Measurements from ENCODE around the gene SPEM2.
A peak's percentile ranks its signal among the peaks of the same experiment; 100 is the strongest.
"Not testable (repeated sequence)": the region's sequence is repeated elsewhere in the genome, so short reads cannot be mapped to it uniquely, and the experiment has no call there.

The SPEM2 gene

GRCh38 chr17:7466318-7466638 lies 40.9 kb downstream of the SPEM2 start:
- Mint-ChIP-seq H3K9me3 (no peaks in the 10 kb centered on the region), H3K4me3 (no peak overlapping the region), H3K4me1 (peaks cover 30% of the 10 kb centered on the region), H3K27ac (peak overlapping the region in 1 of 2 donors; percentile 78), H3K27me3 (no peaks in the 10 kb centered on the region)
- ATAC-seq (no peak), DNase-seq (no peak)

- peak overlapping the region in 1 of 2 donors; percentile 78 for H3K27ac Mint-ChIP-seq
- H3K4me3 Mint-ChIP-seq: no peak overlapping the region
- H3K9me3 Mint-ChIP-seq: no peaks in the 10 kb centered on the region
- ATAC-seq (no peak), DNase-seq (no peak)
- H3K4me1 Mint-ChIP-seq: peaks cover 35% of the 10 kb centered on the region
- no peaks in the 10 kb centered on the region for H3K27me3 Mint-ChIP-seq
Measured at GRCh38 chr17:7466639-7467341, 41.4 kb downstream of the SPEM2 start.

- Mint-ChIP-seq H3K4me3 (no peak overlapping the region), H3K4me1 (peaks cover 42% of the 10 kb centered on the region), H3K9me3 (no peaks in the 10 kb centered on the region), H3K27me3 (no peaks in the 10 kb centered on the region), H3K27ac (peak overlapping the region in 1 of 2 donors; percentile 85)
- ATAC-seq (no peak), DNase-seq (no peak)
Measured at GRCh38 chr17:7467498-7467897, 42.1 kb downstream of the SPEM2 start.

GRCh38 chr17:7468290-7468689 lies 42.9 kb downstream of the SPEM2 start:
- H3K9me3 Mint-ChIP-seq: no peaks in the 10 kb centered on the region
- H3K4me1 Mint-ChIP-seq: peaks cover 50% of the 10 kb centered on the region
- H3K27ac Mint-ChIP-seq: no peak overlapping the region
- ATAC-seq (no peak), DNase-seq (no peak)
- H3K27me3 Mint-ChIP-seq: no peaks in the 10 kb centered on the region
- H3K4me3 Mint-ChIP-seq: no peak overlapping the region

GRCh38 chr17:7468804-7469389 lies 43.5 kb downstream of the SPEM2 start:
- DNase-seq (no peak), ATAC-seq (no peak)
- Mint-ChIP-seq H3K27ac (no peak overlapping the region), H3K9me3 (no peaks in the 10 kb centered on the region), H3K27me3 (no peaks in the 10 kb centered on the region), H3K4me1 (peaks cover 52% of the 10 kb centered on the region), H3K4me3 (no peak overlapping the region)

- H3K27ac Mint-ChIP-seq, DNase-seq, H3K4me3 Mint-ChIP-seq, H3K9me3 Mint-ChIP-seq, ATAC-seq, H3K27me3 Mint-ChIP-seq: not testable (repeated sequence)
- H3K4me1 Mint-ChIP-seq: peaks cover 52% of the 10 kb centered on the region
Measured at GRCh38 chr17:7469843-7470242, 44.4 kb downstream of the SPEM2 start.

- not testable (repeated sequence) for H3K4me3 Mint-ChIP-seq, ATAC-seq, DNase-seq, H3K9me3 Mint-ChIP-seq, H3K27ac Mint-ChIP-seq, H3K27me3 Mint-ChIP-seq
- H3K4me1 Mint-ChIP-seq: peaks cover 58% of the 10 kb centered on the region
Measured at GRCh38 chr17:7470457-7470973, 45.1 kb downstream of the SPEM2 start.

GRCh38 chr17:7471729-7472128 lies 46.3 kb downstream of the SPEM2 start:
- ATAC-seq: no peak
- peak overlapping the region in 1 of 2 donors; percentile 58 for H3K27ac Mint-ChIP-seq

GRCh38 chr17:7474767-7475166 lies 49.4 kb downstream of the SPEM2 start:
- ATAC-seq, H3K27me3 Mint-ChIP-seq, H3K9me3 Mint-ChIP-seq, DNase-seq, H3K4me3 Mint-ChIP-seq: not testable (repeated sequence)
- H3K4me1 Mint-ChIP-seq: peaks cover 60% of the 10 kb centered on the region
- peak overlapping the region in 1 of 2 donors; percentile 71 for H3K27ac Mint-ChIP-seq

More at GRCh38 chr17:7471729-7472128, 46.3 kb downstream of the SPEM2 start:
- Mint-ChIP-seq H3K27me3 (no peaks in the 10 kb centered on the region), H3K4me1 (peaks cover 62% of the 10 kb centered on the region), H3K4me3 (no peak overlapping the region), H3K9me3 (no peaks in the 10 kb centered on the region)
- no peak for DNase-seq

GRCh38 chr17:7475764-7476422 lies 50.5 kb downstream of the SPEM2 start:
- ATAC-seq: no peak
- H3K4me1 Mint-ChIP-seq: peaks cover 70% of the 10 kb centered on the region

GRCh38 chr17:7476494-7476893 lies 51.1 kb downstream of the SPEM2 start:
- peak overlapping the region; percentile 89 to 99 for H3K4me3 Mint-ChIP-seq
- DNase-seq: no peak
- H3K4me1 Mint-ChIP-seq: peaks cover 74% of the 10 kb centered on the region

More at GRCh38 chr17:7475764-7476422, 50.5 kb downstream of the SPEM2 start:
- DNase-seq: no peak
- Mint-ChIP-seq H3K27ac (peak overlapping the region in 1 of 2 donors; percentile 75), H3K4me3 (peak overlapping the region; percentile 89 to 99), H3K9me3 (no peaks in the 10 kb centered on the region), H3K27me3 (no peaks in the 10 kb centered on the region)

GRCh38 chr17:7476951-7477350 lies 51.5 kb downstream of the SPEM2 start:
- DNase-seq (no peak), ATAC-seq (no peak)
- H3K9me3 Mint-ChIP-seq: no peaks in the 10 kb centered on the region
- H3K27ac Mint-ChIP-seq: no peak overlapping the region
- no peaks in the 10 kb centered on the region for H3K27me3 Mint-ChIP-seq
- H3K4me1 Mint-ChIP-seq: peaks cover 74% of the 10 kb centered on the region
- H3K4me3 Mint-ChIP-seq: peak overlapping the region; percentile 89 to 99

More at GRCh38 chr17:7476494-7476893, 51.1 kb downstream of the SPEM2 start:
- H3K27ac Mint-ChIP-seq: peak overlapping the region; percentile 0 to 82
- no peak for ATAC-seq
- no peaks in the 10 kb centered on the region for H3K9me3 Mint-ChIP-seq
- no peaks in the 10 kb centered on the region for H3K27me3 Mint-ChIP-seq
